ENCODE measurements around the gene FEN1. TPM values are rescaled to one million over a fixed set of nuclear protein-coding genes. Genes with fewer than 3 reads are reported as not detected.

The FEN1 gene
- total and polyA plus RNA-seq, 2 of the 8 experiments (the other 6 are each of a cell fraction or from before 2014, with no cell fraction given): 52.6 to 86.1 TPM

DNA sequence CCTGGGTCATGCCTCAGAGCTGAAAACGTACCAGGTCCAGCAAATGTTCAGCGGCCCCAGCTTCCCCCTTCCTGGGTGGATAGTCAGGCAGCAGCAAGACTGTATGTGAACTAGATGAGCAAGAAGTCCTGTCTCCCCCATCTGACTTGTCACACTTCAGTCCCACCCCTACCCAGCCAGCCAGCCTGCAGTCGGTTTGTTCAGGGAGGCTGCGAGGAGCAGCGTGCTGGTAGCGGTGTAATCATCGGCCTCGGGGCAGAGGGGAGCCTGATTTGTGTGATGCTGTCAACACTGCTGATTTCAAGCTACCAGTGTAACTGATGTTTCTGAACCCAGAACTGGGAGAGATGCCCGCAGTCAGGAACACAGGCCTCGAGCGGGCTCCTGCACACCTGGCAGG, 9.9 kb upstream of the FEN1 start:
- H4K5ac ChIP-seq (ENCODE audit: insufficient read length, low read depth, low read length): no peak overlapping the region
- no peak overlapping the region for H4K8ac ChIP-seq (ENCODE audit: extremely low read depth, insufficient read depth, low read length)
- H3K4ac ChIP-seq (replicated peaks; ENCODE audit: insufficient read length, low read depth, low read length): no peak overlapping the region
- H4K20me1 ChIP-seq (replicated peaks in 1 of 2; ENCODE audit: control insufficient read depth in 1 of 2, insufficient read depth in 2 of 2, low read length in 2 of 2): peaks cover 4 to 14% of the 10 kb centered on the region in 2 experiments
- no peaks in the 10 kb centered on the region; a peak in 1 of 7 replicates for H3K4me1 ChIP-seq (replicated peaks in 1 of 4; ENCODE audit: control insufficient read depth in 3 of 4, insufficient read depth in 4 of 4, low read length in 3 of 4)
- H2BK120ac ChIP-seq (replicated peaks; ENCODE audit: low read depth, low read length): no peak overlapping the region
- no peaks in the 10 kb centered on the region for H3K9me3 ChIP-seq (ENCODE audit: insufficient read depth in 2 of 2, low read depth in 1 of 2, low read length in 1 of 2)
- FAIRE-seq (no peak), DNase-seq (ENCODE audit: low read depth in 1 of 2, low spot score in 2 of 2) (no peak)
- no peaks in the 10 kb centered on the region for H3K23me2 ChIP-seq (ENCODE audit: low read depth, low read length)
- H2AFZ ChIP-seq (ENCODE audit: low read length): no peak overlapping the region
- peaks cover 11 to 22% (median 15%) of the 10 kb centered on the region in 4 experiments; a peak in 6 of 8 replicates for H3K36me3 ChIP-seq (ENCODE audit: control insufficient read depth in 2 of 4, insufficient read depth in 4 of 4, low read length in 3 of 4)
- H3K27ac ChIP-seq (ENCODE audit: low read depth, low read length): no peak overlapping the region
- H2BK15ac ChIP-seq (ENCODE audit: low read length): no peak overlapping the region
- ChIA-PET POLR2A (ENCODE audit: partially characterized antibody) (interaction anchor here (0.6 to 5.2 kb wide), 2 partner anchors 8 to 35 kb away, joined by 3 to 56 read pairs; partner anchors contain the start of genes FEN1 and TMEM258), CTCF (ENCODE audit: partially characterized antibody) (interaction anchor here (0.8 to 1.6 kb wide), 8 partner anchors 10 to 49 kb away, joined by 3 to 6 read pairs (median 4); no protein-coding TSS in a partner anchor)
- no peak overlapping the region for H3K4me3 ChIP-seq (ENCODE audit: extremely low read depth in 1 of 4, insufficient read depth in 2 of 4, low read depth in 3 of 4, low read length in 4 of 4)
- H3K79me1 ChIP-seq (ENCODE audit: low read depth, low read length): no peaks in the 10 kb centered on the region
- H3K27me3 ChIP-seq (replicated peaks in 1 of 4; ENCODE audit: control insufficient read depth in 3 of 4, extremely low read depth in 1 of 4, insufficient read depth in 3 of 4, low read length in 3 of 4): no peaks in the 10 kb centered on the region
- no peak overlapping the region for H3K23ac ChIP-seq (ENCODE audit: insufficient read length)
- no peak overlapping the region for H3K14ac ChIP-seq (ENCODE audit: insufficient read length)
- no peak overlapping the region for H3K18ac ChIP-seq (ENCODE audit: extremely low read depth, low read length)
- H2BK5ac ChIP-seq (ENCODE audit: low read depth, low read length): no peak overlapping the region
- no peak overlapping the region for H4K91ac ChIP-seq (replicated peaks; ENCODE audit: insufficient read length, low read length)
- no peak overlapping the region for H3K4me2 ChIP-seq (ENCODE audit: insufficient read depth in 1 of 2, low read depth in 2 of 2, low read length in 2 of 2)
- H3K79me2 ChIP-seq (ENCODE audit: control insufficient read depth in 1 of 2, insufficient read depth in 2 of 2, low read length in 2 of 2): no peaks in the 10 kb centered on the region
- no peak overlapping the region for H2AK5ac ChIP-seq (ENCODE audit: low read depth, low read length)
- H2BK20ac ChIP-seq (ENCODE audit: low read length): no peak overlapping the region
- WGBS, 2 experiments (ENCODE audit: extremely low coverage in 1 of 2, insufficient coverage in 1 of 2, insufficient read length in 1 of 2, insufficient replicate concordance in 2 of 2, low coverage in 1 of 2, low lambda C conversion rate in 2 of 2, missing lambda C conversion rate in 1 of 2): 93% methylated on average over 11 of the region's 11 CpGs; no CpG with 5 or more reads in 1 of the 2 experiments
- H2BK12ac ChIP-seq (ENCODE audit: low read depth, low read length): no peak overlapping the region
- H3K56ac ChIP-seq (replicated peaks; ENCODE audit: insufficient read length, low read depth, low read length): no peak overlapping the region
- no peak overlapping the region for H3K9ac ChIP-seq (replicated peaks in 1 of 4; ENCODE audit: extremely low read depth in 1 of 4, low read depth in 3 of 4, low read length in 3 of 4)
- TF ChIP-seq SIX5 (IDR thresholded peaks at IDR 0.05; ENCODE audit: low read depth, low read length) (no peak), NANOG (IDR thresholded peaks at IDR 0.05; ENCODE audit: insufficient read depth, low read depth, low read length, poor library complexity, severe bottlenecking) (no peak), HDAC2 (IDR thresholded peaks at IDR 0.05; ENCODE audit: borderline replicate concordance in 1 of 2, low read depth in 2 of 2, low read length in 2 of 2) (no peak)
